Measurements from ENCODE around the gene RIPK4. TPM values are rescaled to one million over a fixed set of nuclear protein-coding genes. Genes with fewer than 3 reads are reported as not detected.

The RIPK4 gene
- total RNA-seq, 1 donor from 2014 or later, result 10.9 TPM

DNA sequence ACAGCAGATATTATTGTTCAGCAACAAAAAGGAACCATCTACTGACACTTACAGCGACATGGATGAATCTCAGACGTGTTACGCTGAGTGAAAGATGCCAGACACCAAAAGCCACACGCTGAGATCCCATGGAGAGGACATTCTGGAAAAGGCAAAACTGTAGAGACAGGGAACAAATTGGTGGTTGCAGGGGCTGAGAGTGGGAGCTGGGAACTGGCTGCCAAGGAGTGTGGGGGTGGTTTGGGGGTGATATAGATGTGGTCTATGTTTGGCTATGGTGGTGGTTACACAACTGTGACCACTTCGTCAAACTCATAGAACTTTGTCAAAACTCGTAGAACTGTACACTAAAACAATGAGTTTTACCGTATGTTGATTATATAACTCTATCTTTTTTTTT is 57.7 kb downstream of the RIPK4 start:
- no peak for ATAC-seq
- no peaks in the 10 kb centered on the region for H3K4me1 ChIP-seq
- no peak overlapping the region for H3K27ac ChIP-seq

DNA sequence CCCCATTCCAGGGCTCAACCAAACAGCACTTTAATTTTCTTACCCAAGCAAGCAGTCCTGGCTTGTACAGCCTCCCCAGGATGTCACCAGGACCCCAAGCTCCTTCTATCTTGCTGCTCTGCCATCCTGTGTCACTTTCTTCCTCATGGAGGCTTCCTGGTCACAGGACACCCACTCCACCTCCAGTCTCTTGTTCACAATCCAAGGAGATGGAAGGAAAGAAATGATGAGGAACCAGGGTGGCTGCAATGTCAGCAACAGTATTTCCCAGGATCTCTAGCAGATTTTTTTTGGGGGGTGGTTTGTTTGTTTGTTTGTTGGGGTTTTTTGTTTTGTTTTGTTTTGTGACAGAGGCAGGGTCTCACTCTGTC is 58.9 kb downstream of the RIPK4 start:
- intact Hi-C loops (cut with DNase I), result no loop called here
- Histone ChIP-seq H3K9me3 (no peaks in the 10 kb centered on the region), H3K36me3 (no peaks in the 10 kb centered on the region), H3K4me3 (no peak overlapping the region), H3K4me1 (no peaks in the 10 kb centered on the region), H3K27me3 (peaks cover 16% of the 10 kb centered on the region), H3K27ac (no peak overlapping the region)
- TF ChIP-seq, protein P1, sequence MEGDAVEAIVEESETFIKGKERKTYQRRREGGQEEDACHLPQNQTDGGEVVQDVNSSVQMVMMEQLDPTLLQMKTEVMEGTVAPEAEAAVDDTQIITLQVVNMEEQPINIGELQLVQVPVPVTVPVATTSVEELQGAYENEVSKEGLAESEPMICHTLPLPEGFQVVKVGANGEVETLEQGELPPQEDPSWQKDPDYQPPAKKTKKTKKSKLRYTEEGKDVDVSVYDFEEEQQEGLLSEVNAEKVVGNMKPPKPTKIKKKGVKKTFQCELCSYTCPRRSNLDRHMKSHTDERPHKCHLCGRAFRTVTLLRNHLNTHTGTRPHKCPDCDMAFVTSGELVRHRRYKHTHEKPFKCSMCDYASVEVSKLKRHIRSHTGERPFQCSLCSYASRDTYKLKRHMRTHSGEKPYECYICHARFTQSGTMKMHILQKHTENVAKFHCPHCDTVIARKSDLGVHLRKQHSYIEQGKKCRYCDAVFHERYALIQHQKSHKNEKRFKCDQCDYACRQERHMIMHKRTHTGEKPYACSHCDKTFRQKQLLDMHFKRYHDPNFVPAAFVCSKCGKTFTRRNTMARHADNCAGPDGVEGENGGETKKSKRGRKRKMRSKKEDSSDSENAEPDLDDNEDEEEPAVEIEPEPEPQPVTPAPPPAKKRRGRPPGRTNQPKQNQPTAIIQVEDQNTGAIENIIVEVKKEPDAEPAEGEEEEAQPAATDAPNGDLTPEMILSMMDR (IDR thresholded peaks at IDR 0.05), result no peak
- ATAC-seq (no peak), DNase-seq (peak; percentile 5)

More for the DNA sequence above, 57.7 kb downstream of the RIPK4 start:
- peaks cover 28% of the 10 kb centered on the region for H3K27me3 ChIP-seq
- DNase-seq, result no peak
- H3K36me3 ChIP-seq, result no peaks in the 10 kb centered on the region
- intact Hi-C loops (cut with DNase I), result no loop called here
- no peaks in the 10 kb centered on the region for H3K9me3 ChIP-seq
- TF ChIP-seq, protein P1 (IDR thresholded peaks at IDR 0.05), result no peak
- no peak overlapping the region for H3K4me3 ChIP-seq

DNA sequence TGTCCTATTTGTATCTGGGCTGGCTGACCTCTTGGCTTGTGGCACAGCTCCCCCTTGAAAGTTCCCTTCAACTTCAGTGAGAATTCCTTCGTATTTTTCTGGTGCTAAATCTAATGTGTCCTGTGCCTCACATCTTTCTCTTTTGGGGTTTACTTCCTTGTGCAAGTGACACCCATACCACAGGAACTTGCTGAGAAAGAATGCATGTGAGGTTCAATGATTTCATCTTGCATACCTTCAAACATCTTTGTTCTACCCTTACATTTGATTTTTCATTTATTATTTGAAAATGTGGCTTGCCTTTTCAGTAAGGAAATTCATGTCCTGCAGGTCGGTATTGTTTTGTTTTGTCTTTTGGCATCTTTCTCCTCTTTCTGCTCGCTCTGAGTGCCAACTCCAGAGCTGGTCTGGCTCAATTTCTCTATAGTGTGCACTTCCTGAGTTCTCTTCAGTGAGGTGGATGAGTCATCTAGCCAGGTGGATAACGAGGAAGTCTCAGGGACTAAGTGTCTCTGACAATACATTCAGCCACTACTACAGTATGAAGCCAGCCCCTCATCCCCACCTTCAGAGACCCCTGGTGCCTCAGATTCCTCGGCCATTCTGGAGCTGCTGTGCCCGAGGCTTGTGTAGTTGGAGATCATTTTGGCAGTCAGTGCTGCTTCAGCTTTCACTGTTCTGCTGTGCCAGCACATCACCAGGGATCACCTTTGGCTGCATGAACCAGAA is 59.5 kb downstream of the RIPK4 start:
- ATAC-seq, result peak; percentile 44
- intact Hi-C loops (cut with DNase I), result no loop called here
- TF ChIP-seq, protein P1 (IDR thresholded peaks at IDR 0.05), result no peak
- Histone ChIP-seq H3K27me3 (peaks cover 13% of the 10 kb centered on the region), H3K4me3 (no peak overlapping the region), H3K9me3 (no peaks in the 10 kb centered on the region), H3K27ac (no peak overlapping the region), H3K36me3 (no peaks in the 10 kb centered on the region), H3K4me1 (no peaks in the 10 kb centered on the region)
- DNase-seq, result no peak

DNA sequence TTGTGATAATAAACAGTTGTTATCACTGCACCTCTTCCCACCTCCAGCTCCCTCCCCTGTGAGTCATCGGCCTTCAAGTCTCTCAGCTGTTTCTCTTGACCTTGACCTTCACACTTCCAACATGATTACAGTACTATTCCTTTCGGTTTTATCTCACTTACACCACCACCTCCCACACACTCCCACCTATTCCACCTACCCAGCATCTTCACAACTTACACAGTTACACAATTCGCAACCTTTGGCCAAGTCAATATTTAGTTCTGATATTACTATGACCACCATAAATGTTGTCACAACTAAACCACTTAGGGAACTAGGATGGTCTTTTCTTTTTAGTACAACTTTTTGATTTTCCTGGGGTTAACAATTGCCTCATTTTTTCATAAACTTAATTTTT is 60.2 kb downstream of the RIPK4 start:
- TF ChIP-seq, protein P1 (IDR thresholded peaks at IDR 0.05), result no peak
- no peaks in the 10 kb centered on the region for H3K9me3 ChIP-seq
- no peak overlapping the region for H3K27ac ChIP-seq
- intact Hi-C loops (cut with DNase I), result no loop called here
- DNase-seq, result no peak
- no peak overlapping the region for H3K4me3 ChIP-seq
- no peaks in the 10 kb centered on the region for H3K36me3 ChIP-seq
- H3K27me3 ChIP-seq, result peaks cover 6% of the 10 kb centered on the region
- H3K4me1 ChIP-seq, result no peaks in the 10 kb centered on the region
- ATAC-seq, result peak; percentile 59

DNA sequence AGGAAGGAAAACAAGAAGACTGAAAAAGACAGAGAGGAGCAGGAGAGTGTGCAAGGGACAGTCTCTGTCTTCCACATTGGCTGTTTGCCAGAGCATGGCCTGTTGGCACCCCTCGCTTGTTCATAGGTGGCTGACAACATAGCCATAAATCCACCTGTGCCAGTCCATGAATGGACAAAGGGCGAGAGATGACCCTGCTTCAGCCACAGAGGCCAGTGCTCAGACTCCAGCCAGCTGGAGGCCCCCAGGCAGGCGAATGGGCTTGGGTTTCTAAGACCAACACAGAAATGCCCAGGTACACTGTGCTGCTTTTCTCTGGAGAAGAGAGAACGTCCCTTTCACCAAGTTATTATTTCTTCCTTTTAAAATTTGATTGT is 60.6 kb downstream of the RIPK4 start:
- H3K4me3 ChIP-seq, result no peak overlapping the region
- no peaks in the 10 kb centered on the region for H3K36me3 ChIP-seq
- H3K27me3 ChIP-seq, result peaks cover 1% of the 10 kb centered on the region
- no peaks in the 10 kb centered on the region for H3K4me1 ChIP-seq
- ATAC-seq (no peak), DNase-seq (no peak)
- TF ChIP-seq, protein P1 (IDR thresholded peaks at IDR 0.05), result no peak
- H3K9me3 ChIP-seq, result no peaks in the 10 kb centered on the region
- no peak overlapping the region for H3K27ac ChIP-seq
- intact Hi-C loops (cut with DNase I), result no loop called here
